Psoas muscle (tissue), 8 donors: ENCODE results near the gene EDN2. TPM values are rescaled to one million over a fixed set of nuclear protein-coding genes. Genes with fewer than 3 reads are reported as not detected.

Source experiments
- ATAC-seq, 4 donors: fragments of 200-7000 bp; cut with Tn5 transposase; one replicate each; pipeline ENCODE4 v1.9.1; 2020; ENCODE audit warnings: moderate library complexity in 3 of 4, mild to moderate bottlenecking in 2 of 4
- DNase-seq, 2 donors: peaks; one replicate each; pipeline ENCODE4 v3.0.0-alpha.2; 2020
- H3K27ac ChIP-seq: fragments of 200-600 bp; one replicate; pipeline ENCODE4 v1.8.0; 2022
- H3K27me3 ChIP-seq, 3 donors: fragments of 200-600 bp in 1 of 3; one replicate each; pipeline versions ENCODE4 v1.6.1 to v1.8.0; 2013 to 2022; ENCODE audit warnings: low read length in 2 of 3, mild to moderate bottlenecking in 2 of 3, moderate library complexity in 1 of 3; ENCODE audit not compliant: insufficient read depth in 3 of 3
- H3K36me3 ChIP-seq, 2 donors: fragments of 200-600 bp in 1 of 2; one replicate each; pipeline versions ENCODE4 v1.6.1 to v1.8.0; 2013 to 2022; ENCODE audit warnings: low read depth in 1 of 2, mild to moderate bottlenecking in 1 of 2, moderate library complexity in 1 of 2; ENCODE audit not compliant: insufficient read depth in 1 of 2
- H3K4me1 ChIP-seq: fragments of 200-600 bp; one replicate; pipeline ENCODE4 v1.8.0; 2022
- H3K4me3 ChIP-seq: fragments of 200-600 bp; one replicate; pipeline ENCODE4 v1.8.0; 2022; ENCODE audit warnings: mild to moderate bottlenecking
- H3K9me3 ChIP-seq: fragments of 200-600 bp; one replicate; pipeline ENCODE4 v1.8.0; 2022
- WGBS, 3 donors: extraction: QIAGEN DNeasy Blood & Tissue Kit; methylation state at CpG; one replicate each; pipeline versions ENCODE4 v1.1.6 to v1.1.7; 2013; 5-methylcytosine and 5-hydroxymethylcytosine counted together
- intact Hi-C, 2 donors: fragments of 100-400 bp; cut with DNase I; formaldehyde crosslinking; loops; one replicate each; pipeline versions ENCODE4 v1.11.0 to v1.14.2; 2022
- polyA plus RNA-seq, 3 donors: library from polyadenylated mRNA; stranded (reverse); fragments of 200-250 nt; gene quantifications; one replicate each; pipeline ENCODE4 v1.2.3, GENCODE V29; 2013
- total RNA-seq, 4 donors: library from RNA; stranded (reverse); fragmentation: NEBNext Ultra II Directional in 2 of 4; extraction: Animal tissue kit (Norgen Biotek cat#: 25700) in 2 of 4; gene quantifications; one replicate each; pipeline versions ENCODE4 v1.2.1 to v1.2.4, GENCODE V29; 2021 to 2023
- TF ChIP-seq, protein P1 (sequence below): fragments of 200-600 bp; IDR thresholded peaks from one replicate; pipeline ENCODE4 v1.8.0; 2022; ENCODE audit warnings: antibody characterized with exemption
- donor health status: healthy with polysubstance abuse.
- donor health status: DM: no; HTN: no; CAD: no; lungs with moderate emphysema.
- donor health status: Bipolar disorder and iron deficiency.
- donor health status: healthy.
- donor health status: DM: yes; HTN: yes; CAD: no.
- donor health status: DM: no; HTN: no; CAD: no.
- donor health status: DM: no; HTN: no; CAD: no.
- donor health status: DM: yes; HTN: yes; CAD: no.

The EDN2 gene
- total and polyA plus RNA-seq, 7 donors = 0.03 to 0.10 TPM; not detected in 5

DNA sequence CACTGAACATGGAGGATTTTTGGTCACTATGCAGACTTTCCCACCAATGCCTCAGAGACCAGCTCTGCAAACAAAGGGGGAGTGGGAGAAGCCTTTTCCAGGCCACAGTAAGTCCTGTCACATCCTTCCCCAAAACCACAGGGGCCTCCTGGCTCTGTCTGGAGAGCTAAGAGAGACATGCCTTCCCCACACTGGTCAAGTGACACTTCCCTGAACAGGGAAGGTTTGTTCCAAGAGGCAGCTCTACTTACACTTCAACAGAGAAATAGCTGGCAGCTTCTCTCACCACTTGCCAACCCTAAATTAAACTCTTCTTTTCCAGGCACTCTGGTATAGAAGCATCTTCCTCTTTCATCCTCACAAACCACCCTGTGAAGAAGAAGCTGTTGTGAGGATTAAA, 39.7 kb downstream of the EDN2 start:
- no peak overlapping the region for H3K27ac ChIP-seq
- ATAC-seq = peak in 3 of 4 donors; percentile 37 to 67 (median 51)
- TF ChIP-seq, protein P1, sequence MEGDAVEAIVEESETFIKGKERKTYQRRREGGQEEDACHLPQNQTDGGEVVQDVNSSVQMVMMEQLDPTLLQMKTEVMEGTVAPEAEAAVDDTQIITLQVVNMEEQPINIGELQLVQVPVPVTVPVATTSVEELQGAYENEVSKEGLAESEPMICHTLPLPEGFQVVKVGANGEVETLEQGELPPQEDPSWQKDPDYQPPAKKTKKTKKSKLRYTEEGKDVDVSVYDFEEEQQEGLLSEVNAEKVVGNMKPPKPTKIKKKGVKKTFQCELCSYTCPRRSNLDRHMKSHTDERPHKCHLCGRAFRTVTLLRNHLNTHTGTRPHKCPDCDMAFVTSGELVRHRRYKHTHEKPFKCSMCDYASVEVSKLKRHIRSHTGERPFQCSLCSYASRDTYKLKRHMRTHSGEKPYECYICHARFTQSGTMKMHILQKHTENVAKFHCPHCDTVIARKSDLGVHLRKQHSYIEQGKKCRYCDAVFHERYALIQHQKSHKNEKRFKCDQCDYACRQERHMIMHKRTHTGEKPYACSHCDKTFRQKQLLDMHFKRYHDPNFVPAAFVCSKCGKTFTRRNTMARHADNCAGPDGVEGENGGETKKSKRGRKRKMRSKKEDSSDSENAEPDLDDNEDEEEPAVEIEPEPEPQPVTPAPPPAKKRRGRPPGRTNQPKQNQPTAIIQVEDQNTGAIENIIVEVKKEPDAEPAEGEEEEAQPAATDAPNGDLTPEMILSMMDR = no peak

DNA sequence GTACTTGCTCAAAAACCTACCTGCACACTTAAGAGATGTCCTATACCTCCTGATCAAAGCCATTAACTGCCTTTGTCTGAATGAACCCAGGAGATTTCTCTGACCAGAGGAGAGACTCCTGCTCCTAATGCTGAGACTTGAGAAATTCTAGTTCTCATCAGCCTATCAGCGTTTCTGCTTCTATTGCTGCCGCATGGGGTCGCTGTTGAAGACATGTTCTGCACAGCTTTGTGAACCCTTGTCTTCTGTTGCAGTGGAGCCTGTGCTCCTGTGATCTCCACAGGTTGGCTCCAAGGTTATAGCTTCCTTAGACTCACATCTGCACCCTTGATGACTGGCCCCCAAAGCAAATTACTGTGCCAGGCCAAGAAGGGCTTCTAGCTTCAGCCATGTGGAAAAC, 40.2 kb downstream of the EDN2 start:
- no peak for DNase-seq
- peaks cover 3% of the 10 kb centered on the region for H3K9me3 ChIP-seq
- ATAC-seq = no peak
- H3K4me3 ChIP-seq = no peak overlapping the region
- WGBS, 3 donors = 42 to 68% (median 44%) methylated on average over 3 of the region's 3 CpGs
- intact Hi-C loops = no loop called here
- no peak overlapping the region for H3K27ac ChIP-seq
- H3K27me3 ChIP-seq = peaks cover 0 to 1% (median 0%) of the 10 kb centered on the region in 3 donors
- TF ChIP-seq, protein P1 = no peak
- no peaks in the 10 kb centered on the region for H3K36me3 ChIP-seq
- H3K4me1 ChIP-seq = no peaks in the 10 kb centered on the region

More for the DNA sequence above, 39.7 kb downstream of the EDN2 start:
- no peak overlapping the region for H3K4me3 ChIP-seq
- no peak for DNase-seq
- peaks cover 0 to 1% (median 0%) of the 10 kb centered on the region in 3 donors for H3K27me3 ChIP-seq
- H3K4me1 ChIP-seq = no peaks in the 10 kb centered on the region
- intact Hi-C loops = no loop called here
- no peaks in the 10 kb centered on the region for H3K36me3 ChIP-seq
- H3K9me3 ChIP-seq = peaks cover 3% of the 10 kb centered on the region

DNA sequence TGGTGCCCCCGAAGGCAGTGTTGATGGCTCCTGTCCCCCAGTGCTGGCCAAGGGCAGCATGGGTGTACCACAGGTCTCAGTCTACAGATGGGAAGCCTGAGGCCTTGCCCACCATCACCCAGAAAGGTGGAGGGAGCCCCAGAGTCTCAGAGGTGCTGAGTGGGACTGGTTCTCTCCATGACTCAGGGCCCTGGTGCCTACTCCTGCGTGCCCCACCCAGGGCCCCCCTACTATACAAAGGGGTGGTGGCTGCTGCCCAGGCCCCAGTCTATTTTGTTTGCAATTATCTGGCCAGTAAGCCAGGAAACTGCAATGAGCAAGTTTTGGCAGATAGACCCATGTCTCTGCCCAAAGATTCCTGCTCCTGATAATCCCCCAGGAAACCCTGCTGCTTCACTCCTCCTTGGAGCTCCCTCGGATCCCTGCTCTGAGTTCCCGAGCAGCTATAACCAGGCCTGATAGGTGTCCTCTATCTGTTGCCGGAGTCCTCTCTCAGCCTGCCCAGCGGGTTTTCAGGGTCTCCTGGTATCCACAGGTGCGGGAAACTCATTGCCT, 41.7 kb downstream of the EDN2 start:
- Histone ChIP-seq H3K27me3 (no peaks in the 10 kb centered on the region), H3K27ac (no peak overlapping the region), H3K36me3 (no peaks in the 10 kb centered on the region), H3K4me3 (no peak overlapping the region), H3K4me1 (no peaks in the 10 kb centered on the region), H3K9me3 (peaks cover 3% of the 10 kb centered on the region)
- intact Hi-C loops = no loop called here
- TF ChIP-seq, protein P1 = no peak
- ATAC-seq = no peak
- DNase-seq = no peak
- 70 to 83% (median 73%) methylated on average over 7 of the region's 7 CpGs for WGBS, 3 donors

DNA sequence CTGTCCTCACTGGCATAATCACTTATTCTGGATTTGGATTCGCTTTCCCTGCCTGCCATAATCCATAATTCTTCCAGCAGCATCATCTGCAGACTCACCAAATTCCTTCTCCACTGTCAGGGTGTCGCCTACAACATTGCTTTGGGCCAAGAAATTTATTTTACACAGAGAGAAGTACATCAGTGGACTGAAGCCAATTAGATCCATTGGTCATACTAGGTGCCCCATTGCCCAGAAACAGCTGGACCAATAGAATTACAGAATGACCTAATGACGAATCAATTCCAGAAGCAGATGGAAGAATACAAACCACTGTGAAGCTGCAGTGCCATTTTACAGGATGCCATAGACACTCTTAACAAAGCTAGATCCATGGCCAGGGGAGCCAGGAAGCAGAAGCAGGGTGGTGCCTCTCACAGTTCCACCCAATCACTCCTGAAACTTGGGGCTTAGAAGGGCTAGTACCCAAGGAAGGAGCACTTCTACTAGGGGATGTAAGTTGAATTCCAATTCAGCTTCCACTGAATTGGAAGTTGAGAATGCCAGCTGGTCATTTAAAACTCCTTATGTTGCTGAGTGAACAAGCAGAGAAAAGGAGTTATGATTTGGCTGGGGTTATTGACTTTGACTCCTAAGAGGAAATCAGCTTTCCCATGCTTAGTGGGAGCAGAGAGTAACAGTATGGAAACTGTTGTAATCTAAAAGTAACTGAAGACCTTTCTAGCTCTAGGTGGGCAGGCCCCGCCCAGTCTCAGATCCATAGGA, 44.0 kb downstream of the EDN2 start:
- Histone ChIP-seq H3K9me3 (peaks cover 3% of the 10 kb centered on the region), H3K27me3 (no peaks in the 10 kb centered on the region), H3K4me3 (no peak overlapping the region), H3K4me1 (no peaks in the 10 kb centered on the region), H3K36me3 (no peaks in the 10 kb centered on the region), H3K27ac (no peak overlapping the region)
- ATAC-seq (no peak), DNase-seq (no peak)
- intact Hi-C loops = no loop called here
- WGBS, 3 donors = 75 to 84% (median 78%) methylated on average over 4 of the region's 4 CpGs
- TF ChIP-seq, protein P1 = no peak
